ENCODE data around the gene STARD7. TPM values are rescaled to one million over a fixed set of nuclear protein-coding genes. Genes with fewer than 3 reads are reported as not detected.

STARD7 gene
- total RNA-seq, 1 experiment from 2014 or later, result 119 TPM

- no peaks in the 10 kb centered on the region for H3K9me3 Mint-ChIP-seq (ENCODE audit: low read depth, unreplicated experiment)
- peaks cover 47% of the 10 kb centered on the region for H3K27me3 Mint-ChIP-seq (ENCODE audit: unreplicated experiment)
- no TSS peak for BruUV-seq (replicated peaks)
- DNase-seq, result no peak
- no peak for TF ChIP-seq CTCF (IDR thresholded peaks at IDR 0.05; ENCODE audit: unreplicated experiment)
- H3K36me3 Mint-ChIP-seq (ENCODE audit: insufficient read depth, unreplicated experiment), result no peaks in the 10 kb centered on the region
- CTCF ChIA-PET, result no interaction called here
- H3K4me3 Mint-ChIP-seq (ENCODE audit: low read depth, unreplicated experiment), result no peak overlapping the region
- no peak overlapping the region for H3K27ac Mint-ChIP-seq (ENCODE audit: unreplicated experiment)
- H3K4me1 Mint-ChIP-seq (ENCODE audit: low read depth, unreplicated experiment), result no peaks in the 10 kb centered on the region
- intact Hi-C loops (cut with micrococcal nuclease; ENCODE audit: unreplicated experiment), result no loop called here
Measured at GRCh38 chr2:96154506-96155380, 53.9 kb downstream of the STARD7 start.

- no peaks in the 10 kb centered on the region for H3K36me3 Mint-ChIP-seq (ENCODE audit: insufficient read depth, unreplicated experiment)
- no peak overlapping the region for H3K4me3 Mint-ChIP-seq (ENCODE audit: low read depth, unreplicated experiment)
- no peak overlapping the region for H3K27ac Mint-ChIP-seq (ENCODE audit: unreplicated experiment)
- BruUV-seq (replicated peaks), result no TSS peak
- TF ChIP-seq CTCF (IDR thresholded peaks at IDR 0.05; ENCODE audit: unreplicated experiment), result no peak
- CTCF ChIA-PET, result no interaction called here
- intact Hi-C loops (cut with micrococcal nuclease; ENCODE audit: unreplicated experiment), result no loop called here
- no peaks in the 10 kb centered on the region for H3K4me1 Mint-ChIP-seq (ENCODE audit: low read depth, unreplicated experiment)
- H3K9me3 Mint-ChIP-seq (ENCODE audit: low read depth, unreplicated experiment), result no peaks in the 10 kb centered on the region
- peaks cover 40% of the 10 kb centered on the region for H3K27me3 Mint-ChIP-seq (ENCODE audit: unreplicated experiment)
- DNase-seq, result no peak
Measured at GRCh38 chr2:96153991-96154431, 54.6 kb downstream of the STARD7 start.

GRCh38 chr2:96153291-96153713 is 55.3 kb downstream of the STARD7 start:
- H3K27me3 Mint-ChIP-seq (ENCODE audit: unreplicated experiment), result peaks cover 33% of the 10 kb centered on the region
- H3K4me3 Mint-ChIP-seq (ENCODE audit: low read depth, unreplicated experiment), result no peak overlapping the region
- intact Hi-C loops (cut with micrococcal nuclease; ENCODE audit: unreplicated experiment), result no loop called here
- no peaks in the 10 kb centered on the region for H3K9me3 Mint-ChIP-seq (ENCODE audit: low read depth, unreplicated experiment)
- TF ChIP-seq CTCF (IDR thresholded peaks at IDR 0.05; ENCODE audit: unreplicated experiment), result no peak
- peaks cover 5% of the 10 kb centered on the region for H3K4me1 Mint-ChIP-seq (ENCODE audit: low read depth, unreplicated experiment)
- no TSS peak for BruUV-seq (replicated peaks)
- no peak overlapping the region for H3K27ac Mint-ChIP-seq (ENCODE audit: unreplicated experiment)
- H3K36me3 Mint-ChIP-seq (ENCODE audit: insufficient read depth, unreplicated experiment), result peaks cover 4% of the 10 kb centered on the region
- DNase-seq, result no peak
- CTCF ChIA-PET, result no interaction called here

DNA sequence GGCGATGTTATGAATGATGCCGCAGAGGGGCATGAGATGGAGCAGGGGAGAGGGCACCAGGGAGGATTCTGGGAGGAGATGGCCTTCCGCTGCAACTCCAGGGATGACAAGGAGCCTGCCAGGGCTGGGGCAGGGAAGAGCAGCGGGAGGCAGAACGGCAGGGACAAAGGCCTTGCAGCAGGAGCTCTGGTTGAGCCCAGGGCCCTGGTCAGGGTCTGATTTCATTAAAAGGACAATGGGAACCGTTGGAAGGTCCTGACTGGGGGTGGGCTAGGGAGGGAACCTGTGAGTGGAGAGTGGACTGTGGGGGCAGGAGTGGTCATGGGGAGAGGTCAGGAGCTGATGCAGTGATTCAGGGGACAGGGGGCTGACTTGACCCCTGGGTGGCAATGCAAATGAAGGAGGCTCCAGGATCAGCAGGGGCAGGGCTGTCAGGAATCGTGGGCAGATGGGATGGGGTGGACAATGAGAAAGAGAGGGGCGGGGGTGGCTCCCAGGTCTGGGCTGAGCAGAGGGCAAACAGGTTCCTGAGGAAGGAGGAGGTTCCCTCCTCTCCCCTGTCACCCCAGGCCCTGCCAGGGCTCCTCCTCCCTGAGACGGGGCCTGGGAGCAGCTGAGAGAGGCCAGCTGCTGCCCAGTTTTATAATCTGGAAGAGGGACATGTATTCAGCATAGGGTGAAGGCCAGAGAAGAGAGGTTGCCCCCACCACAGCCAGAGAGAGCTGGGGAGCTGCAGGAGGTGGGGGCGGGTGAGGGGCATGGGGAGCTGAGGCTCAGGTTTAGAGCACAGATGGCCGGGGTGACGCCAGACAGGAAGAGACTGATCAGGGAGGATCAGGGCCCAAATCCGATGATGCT is 56.1 kb downstream of the STARD7 start:
- no peak overlapping the region for H3K27ac Mint-ChIP-seq (ENCODE audit: unreplicated experiment)
- CTCF ChIA-PET, result no interaction called here

More for the DNA sequence above, 56.1 kb downstream of the STARD7 start:
- no peak for DNase-seq
- Mint-ChIP-seq H3K4me3 (ENCODE audit: low read depth, unreplicated experiment) (no peak overlapping the region), H3K9me3 (ENCODE audit: low read depth, unreplicated experiment) (no peaks in the 10 kb centered on the region), H3K36me3 (ENCODE audit: insufficient read depth, unreplicated experiment) (peaks cover 5% of the 10 kb centered on the region), H3K27me3 (ENCODE audit: unreplicated experiment) (peaks cover 26% of the 10 kb centered on the region), H3K4me1 (ENCODE audit: low read depth, unreplicated experiment) (peaks cover 8% of the 10 kb centered on the region)
- no peak for TF ChIP-seq CTCF (IDR thresholded peaks at IDR 0.05; ENCODE audit: unreplicated experiment)
- BruUV-seq (replicated peaks), result no TSS peak
- intact Hi-C loops (cut with micrococcal nuclease; ENCODE audit: unreplicated experiment), result no loop called here

All from Calu3 (cell line).